Fibroblast of lung (primary cell): Measurements from ENCODE around the gene ZNG1F. TPM values are rescaled to one million over a fixed set of nuclear protein-coding genes. Genes with fewer than 3 reads are reported as not detected.
"Not testable (repeated sequence)": the region's sequence is repeated elsewhere in the genome, so short reads cannot be mapped to it uniquely, and the experiment has no call there.

Source experiments
- DNase-seq, 2 donors: peaks; one replicate each; pipeline versions ENCODE4 v3.0.0 to v3.0.0-alpha.2; 2010; ENCODE audit warnings: low read depth in 2 of 2
- H2AFZ ChIP-seq: 2 replicates; pipeline ENCODE4 v1.5.1; 2012; ENCODE audit warnings: low read length, control low read depth, inconsistent platforms
- H3K27ac ChIP-seq: 2 replicates; pipeline ENCODE4 v1.5.1; 2011; ENCODE audit warnings: low read length, control low read depth; ENCODE audit not compliant: insufficient read depth
- H3K27me3 ChIP-seq: 2 replicates; pipeline ENCODE4 v1.5.1; 2011; ENCODE audit warnings: mild to moderate bottlenecking, low read length; ENCODE audit not compliant: control insufficient read depth, insufficient read depth
- H3K36me3 ChIP-seq: 2 replicates; pipeline ENCODE4 v1.5.1; 2011; ENCODE audit warnings: low read length; ENCODE audit not compliant: control insufficient read depth, insufficient read depth
- H3K4me1 ChIP-seq: 2 replicates; pipeline ENCODE4 v1.5.1; 2011; ENCODE audit warnings: low read length; ENCODE audit not compliant: control insufficient read depth, insufficient read depth; ENCODE audit errors: extremely low read depth
- H3K4me2 ChIP-seq: 2 replicates; pipeline ENCODE4 v1.5.1; 2011; ENCODE audit warnings: low read length, control low read depth; ENCODE audit not compliant: insufficient read depth; ENCODE audit errors: extremely low read depth
- H3K4me3 ChIP-seq, 4 experiments: fragments of 200-600 bp in 1 of 4; sonication (generic) in 1 of 4; replicated peaks in 1 of 4; 2 replicates each; pipeline ENCODE4 v1.5.1; 2011 to 2016; ENCODE audit warnings: low read length in 4 of 4, low read depth in 3 of 4, mild to moderate bottlenecking in 3 of 4, control low read depth in 2 of 4, inconsistent platforms in 1 of 4, mixed read lengths in 1 of 4; ENCODE audit not compliant: insufficient read depth in 1 of 4; ENCODE audit errors: control extremely low read depth in 1 of 4
- H3K79me2 ChIP-seq: 2 replicates; pipeline ENCODE4 v1.5.1; 2012; ENCODE audit warnings: mild to moderate bottlenecking, low read length, inconsistent platforms; ENCODE audit not compliant: control insufficient read depth, insufficient read depth
- H3K9ac ChIP-seq: 2 replicates; pipeline ENCODE4 v1.5.1; 2011; ENCODE audit warnings: mild to moderate bottlenecking, low read length, control low read depth; ENCODE audit not compliant: insufficient read depth
- H3K9me3 ChIP-seq: 2 replicates; pipeline ENCODE4 v1.5.1; 2012; ENCODE audit warnings: low read depth, low read length; ENCODE audit not compliant: control insufficient read depth, insufficient read depth
- H4K20me1 ChIP-seq: 2 replicates; pipeline ENCODE4 v1.5.1; 2011; ENCODE audit warnings: low read length; ENCODE audit not compliant: control insufficient read depth, insufficient read depth; ENCODE audit errors: extremely low read depth
- polyA plus RNA-seq, 2 donors: library from polyadenylated mRNA; depleted of rRNA in 1 of 2; stranded (reverse) in 1 of 2; unstranded in 1 of 2; fragments of >200 nt; gene quantifications; 2 replicates each; pipeline ENCODE4 v1.2.1, GENCODE V29; 2011 to 2012; ENCODE audit warnings: missing spikeins in 1 of 2
- total RNA-seq: library from RNA; depleted of rRNA; stranded (reverse); fragments of >200 nt; gene quantifications from 2 replicates; pipeline ENCODE4 v1.2.1, GENCODE V29; 2014

The ZNG1F gene
- total and polyA plus RNA-seq, 2 donors (not counting 1 experiment from before 2014, with no cell fraction given), result 3.8 to 5.0 TPM

- H3K4me1 ChIP-seq, DNase-seq, H3K9me3 ChIP-seq: not testable (repeated sequence)
These were observed 65.3 kb downstream of the ZNG1F start for GRCh38 chr9:41123812-41124211.

GRCh38 chr9:41123396-41123795 lies 65.7 kb downstream of the ZNG1F start:
- H3K9ac ChIP-seq, H3K4me2 ChIP-seq, H4K20me1 ChIP-seq, H3K4me3 ChIP-seq, H3K4me1 ChIP-seq, H3K27me3 ChIP-seq, H2AFZ ChIP-seq, H3K9me3 ChIP-seq, H3K27ac ChIP-seq, DNase-seq, H3K79me2 ChIP-seq, H3K36me3 ChIP-seq: not testable (repeated sequence)

More at GRCh38 chr9:41123812-41124211, 65.3 kb downstream of the ZNG1F start:
- not testable (repeated sequence) for H3K9ac ChIP-seq, H3K4me3 ChIP-seq, H4K20me1 ChIP-seq, H3K4me2 ChIP-seq, H3K27me3 ChIP-seq, H2AFZ ChIP-seq, H3K36me3 ChIP-seq, H3K79me2 ChIP-seq, H3K27ac ChIP-seq

- H3K9me3 ChIP-seq, H3K4me3 ChIP-seq, H3K4me2 ChIP-seq, H3K27me3 ChIP-seq, H3K9ac ChIP-seq, H3K27ac ChIP-seq, H3K4me1 ChIP-seq, H3K79me2 ChIP-seq, H2AFZ ChIP-seq, H4K20me1 ChIP-seq, DNase-seq, H3K36me3 ChIP-seq: not testable (repeated sequence)
These were observed 68.4 kb downstream of the ZNG1F start for GRCh38 chr9:41120696-41121095.

- H2AFZ ChIP-seq, H3K79me2 ChIP-seq, H3K9me3 ChIP-seq, H3K9ac ChIP-seq, H4K20me1 ChIP-seq, H3K36me3 ChIP-seq, H3K4me3 ChIP-seq, H3K27ac ChIP-seq, H3K4me2 ChIP-seq, H3K27me3 ChIP-seq, DNase-seq, H3K4me1 ChIP-seq: not testable (repeated sequence)
These were observed 69.4 kb downstream of the ZNG1F start for GRCh38 chr9:41119719-41120118.

- DNase-seq, H3K9me3 ChIP-seq, H3K79me2 ChIP-seq, H4K20me1 ChIP-seq, H2AFZ ChIP-seq, H3K4me3 ChIP-seq, H3K4me2 ChIP-seq, H3K9ac ChIP-seq, H3K27me3 ChIP-seq, H3K4me1 ChIP-seq, H3K27ac ChIP-seq, H3K36me3 ChIP-seq: not testable (repeated sequence)
These were observed 69.8 kb downstream of the ZNG1F start for GRCh38 chr9:41119311-41119710.

- H3K9ac ChIP-seq, H3K4me2 ChIP-seq: not testable (repeated sequence)
These were observed 75.8 kb downstream of the ZNG1F start for GRCh38 chr9:41113348-41113747.

GRCh38 chr9:41111414-41111813 lies 77.7 kb downstream of the ZNG1F start:
- not testable (repeated sequence) for H3K9ac ChIP-seq, H3K9me3 ChIP-seq, H2AFZ ChIP-seq, H3K4me2 ChIP-seq, H3K4me3 ChIP-seq, H3K27ac ChIP-seq, H3K79me2 ChIP-seq, DNase-seq, H3K36me3 ChIP-seq, H4K20me1 ChIP-seq, H3K27me3 ChIP-seq, H3K4me1 ChIP-seq

More at GRCh38 chr9:41113348-41113747, 75.8 kb downstream of the ZNG1F start:
- H3K79me2 ChIP-seq, H3K27me3 ChIP-seq, H2AFZ ChIP-seq, H3K4me1 ChIP-seq, H3K4me3 ChIP-seq, H3K36me3 ChIP-seq, H3K27ac ChIP-seq, H3K9me3 ChIP-seq, H4K20me1 ChIP-seq, DNase-seq: not testable (repeated sequence)
